NCI-H345 treated with DMSO at 0.1 percent for 48 hours (cell line): ENCODE results near the gene PRR35.

ENCODE experiments used
- DNase-seq: peaks from one replicate; lab custom pipeline; 2025; ENCODE audit not compliant: unreplicated experiment; lab: John Stamatoyannopoulos, UW

Gene PRR35

DNA sequence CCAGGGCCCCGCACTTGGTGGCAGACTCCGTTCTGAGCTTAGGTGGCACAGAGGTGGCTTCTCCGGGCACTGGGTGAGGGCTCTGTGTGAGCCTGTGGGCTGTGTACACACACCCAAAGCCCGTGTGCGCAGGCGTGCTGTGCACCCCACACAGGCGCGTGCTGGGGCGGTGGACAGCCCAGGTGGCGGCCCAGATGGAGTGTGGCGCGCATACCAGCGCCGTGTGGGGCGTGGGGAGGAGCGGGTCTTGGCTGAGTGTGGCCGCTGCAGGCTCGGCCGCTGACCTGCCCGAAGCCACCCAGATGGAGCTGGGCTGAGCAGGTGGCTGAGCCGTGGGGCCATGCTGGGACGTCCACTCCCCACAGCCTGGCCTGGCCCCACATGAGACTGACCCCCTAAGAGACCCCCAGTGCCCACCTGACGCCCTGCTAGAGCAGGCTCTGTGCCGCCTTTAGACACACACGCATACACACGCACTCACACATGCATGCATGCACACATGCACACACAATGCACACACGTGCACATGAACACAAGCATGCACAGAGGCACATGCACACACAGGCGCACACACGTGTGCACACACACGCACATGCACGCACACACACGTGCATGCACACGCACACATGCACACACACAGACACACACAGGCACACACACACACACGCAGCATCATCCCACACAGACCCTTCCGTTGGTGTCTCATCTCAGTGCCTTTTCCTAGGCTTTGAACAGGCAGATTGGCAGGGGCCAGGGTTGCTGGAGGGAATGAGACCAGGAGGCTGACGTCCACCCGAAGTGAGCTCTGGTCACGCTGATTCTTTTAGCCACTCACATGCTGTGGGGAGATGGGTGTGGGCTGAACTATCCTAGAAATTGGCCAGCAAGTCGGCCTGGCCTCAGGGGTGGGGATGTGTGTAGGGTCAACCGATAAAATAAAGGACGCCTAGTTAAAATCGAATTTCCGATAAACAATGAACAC lies 2.1 kb downstream of the PRR35 start:
- no peak for DNase-seq

DNA sequence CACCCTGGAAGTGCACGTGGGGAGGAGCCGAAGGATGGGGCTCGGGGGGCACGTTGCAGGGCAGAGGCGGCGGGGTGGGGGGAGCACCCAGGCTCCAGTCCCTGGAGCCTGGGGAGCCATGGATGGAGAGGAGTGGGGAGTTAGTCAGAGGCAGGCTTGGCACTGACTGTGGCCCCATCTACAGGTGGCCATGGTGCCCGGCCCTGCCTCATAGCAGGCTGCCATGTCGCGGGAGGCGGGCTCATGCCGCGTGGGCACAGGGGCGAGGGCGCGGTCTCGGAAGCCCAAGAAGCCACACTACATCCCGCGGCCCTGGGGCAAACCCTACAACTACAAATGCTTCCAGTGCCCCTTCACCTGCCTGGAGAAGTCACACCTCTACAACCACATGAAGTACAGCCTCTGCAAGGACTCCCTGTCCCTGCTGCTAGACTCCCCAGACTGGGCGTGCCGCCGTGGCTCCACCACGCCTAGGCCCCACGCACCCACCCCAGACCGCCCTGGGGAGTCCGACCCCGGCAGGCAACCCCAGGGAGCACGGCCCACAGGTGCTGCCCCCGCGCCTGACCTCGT lies 3.0 kb downstream of the PRR35 start:
- DNase-seq: no peak

- no peak for DNase-seq
Observed at GRCh38 chr16:564690-565418, 4.7 kb downstream of the PRR35 start.

DNA sequence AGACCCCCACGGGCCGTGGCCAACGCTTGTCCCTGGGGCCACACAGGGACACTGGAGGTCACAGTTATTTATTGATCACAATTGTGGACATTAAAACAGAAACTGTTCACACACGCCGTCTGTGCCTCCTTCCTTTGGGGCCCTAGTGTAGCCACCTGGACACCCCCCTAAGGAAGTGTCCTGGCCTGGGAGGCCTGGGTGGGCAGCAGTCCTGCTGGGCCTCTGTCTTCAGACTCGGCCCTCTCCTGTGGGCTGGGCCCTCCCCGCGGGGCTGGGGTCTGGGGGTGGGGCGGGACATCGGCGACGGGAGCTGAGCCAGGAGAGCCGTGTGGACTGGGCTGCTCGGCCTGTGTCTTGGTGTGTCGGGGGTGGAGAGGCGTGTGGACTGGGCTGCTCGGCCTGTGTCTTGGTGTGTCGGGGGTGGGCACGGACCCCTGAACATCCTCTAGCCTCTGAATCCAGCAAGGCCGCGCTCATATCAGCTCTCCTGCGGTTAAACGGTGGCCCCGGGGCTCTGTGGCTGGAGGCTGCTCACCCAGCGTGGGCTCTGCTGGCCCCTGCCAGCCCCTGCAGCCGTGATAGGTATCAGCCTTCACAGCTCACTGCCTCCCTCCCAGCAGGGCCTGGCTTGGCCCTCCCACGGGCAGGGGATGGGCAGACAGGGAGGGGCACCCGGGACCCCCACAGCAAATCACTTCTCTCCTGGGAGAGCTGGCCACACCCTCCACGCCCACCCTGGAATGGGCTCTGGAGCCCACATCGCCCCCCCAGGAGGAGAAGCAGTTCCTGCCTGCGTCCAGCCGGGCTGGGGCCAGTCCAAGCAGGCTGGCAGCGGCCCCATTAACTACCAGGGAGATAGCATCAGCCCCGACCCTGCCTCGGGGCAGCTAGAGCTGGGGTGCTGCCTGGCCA lies 5.5 kb downstream of the PRR35 start:
- DNase-seq: no peak

DNA sequence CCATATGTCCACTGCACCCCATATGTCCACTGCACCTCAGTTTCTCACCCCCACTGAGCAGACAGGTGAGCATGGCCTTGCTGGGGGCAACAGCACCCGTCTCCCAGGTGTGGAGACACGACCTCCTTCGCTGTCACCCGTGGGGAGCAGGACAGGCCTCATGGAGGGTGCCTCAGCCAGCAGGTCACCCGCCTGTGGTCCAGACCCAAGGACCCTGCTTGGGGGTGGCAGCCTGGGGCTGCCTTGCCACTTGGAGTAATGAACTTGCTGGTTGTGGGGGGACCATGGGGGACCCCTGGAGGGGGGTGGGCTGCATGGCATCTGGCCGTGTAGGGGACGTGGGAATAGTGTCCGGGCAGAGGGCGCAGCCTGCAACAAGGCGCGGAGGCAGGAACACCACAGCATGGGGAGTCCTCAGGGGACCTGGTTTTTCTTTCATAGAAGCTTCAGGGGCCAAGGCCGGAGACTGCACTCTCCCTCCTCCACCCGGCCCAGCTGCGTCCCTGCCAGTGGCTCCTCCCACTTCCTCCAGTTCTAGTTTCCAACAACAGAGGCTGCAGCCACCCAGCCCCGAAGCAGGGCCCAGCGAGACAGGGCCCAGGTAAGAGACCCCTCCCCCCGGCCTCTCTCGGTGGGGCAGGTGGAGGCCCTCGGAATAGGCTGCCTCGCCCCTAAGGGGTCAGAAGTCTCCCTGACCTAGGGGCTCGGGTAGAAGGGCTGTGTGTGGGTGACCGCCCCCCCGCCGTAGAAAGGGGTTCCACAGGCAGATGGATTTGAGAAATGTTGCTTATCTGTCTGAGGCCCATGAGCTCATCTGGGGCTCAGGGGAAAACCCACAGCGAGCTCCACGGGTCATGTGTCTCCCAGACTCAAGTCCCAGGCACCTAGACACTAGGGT lies 6.5 kb downstream of the PRR35 start, which contains the start of gene NHLRC4:
Gene NHLRC4 (plus strand): TSS at position 531 of the 898 bp plus-strand sequence. CDS start 1,043 bp downstream, outside the sequence.
- DNase-seq: no peak

- DNase-seq: no peak
Observed at GRCh38 chr16:567373-568256, 7.4 kb downstream of the PRR35 start.

- DNase-seq: no peak
Observed at GRCh38 chr16:568401-569258, 8.4 kb downstream of the PRR35 start.

- DNase-seq: peak; percentile 46
Observed at GRCh38 chr16:569445-570254, 9.5 kb downstream of the PRR35 start, which contains the start of gene PIGQ. PIGQ (plus strand) TSS chr16:569968; CDS start chr16:574075, 4,107 bp downstream.

DNA sequence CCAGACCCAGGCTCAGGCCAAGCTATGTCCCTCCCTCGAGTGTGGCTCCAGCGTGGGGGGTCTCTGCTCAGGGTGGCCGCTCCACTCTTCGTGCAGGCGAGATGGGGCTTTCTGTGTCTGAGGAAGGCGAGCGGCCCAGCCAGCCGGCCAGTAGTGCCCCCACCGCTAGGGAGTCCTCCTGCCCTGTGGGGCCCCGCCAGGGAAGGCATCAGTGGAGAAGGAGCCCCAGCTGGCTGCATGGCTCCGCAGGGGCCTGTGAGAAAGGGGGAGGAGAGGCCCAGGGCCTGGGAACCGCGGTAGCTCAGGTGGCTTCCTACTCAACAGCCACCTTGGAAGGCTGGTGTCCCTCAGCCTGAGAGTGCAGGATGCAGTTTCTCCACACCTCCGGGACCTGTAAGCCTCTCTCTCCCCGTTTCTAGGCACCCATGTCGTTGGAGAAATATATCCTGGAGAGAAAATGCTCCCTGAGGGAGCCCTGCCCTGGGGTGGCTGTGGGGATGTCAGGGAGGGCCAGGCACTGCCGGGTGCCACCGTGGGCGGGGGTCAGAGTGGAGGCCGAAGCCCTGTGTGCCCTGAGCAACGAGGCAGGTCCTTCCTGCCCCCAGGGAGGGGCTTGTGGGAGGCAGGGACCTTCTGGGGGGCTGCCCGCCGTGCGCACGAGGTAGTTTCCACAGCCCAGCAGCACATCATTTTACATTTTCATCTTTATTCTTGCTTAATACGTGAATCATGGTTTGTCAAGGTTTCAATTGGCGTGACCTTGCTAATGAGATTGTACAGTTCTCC lies 12.9 kb downstream of the PRR35 start:
- no peak for DNase-seq

DNA sequence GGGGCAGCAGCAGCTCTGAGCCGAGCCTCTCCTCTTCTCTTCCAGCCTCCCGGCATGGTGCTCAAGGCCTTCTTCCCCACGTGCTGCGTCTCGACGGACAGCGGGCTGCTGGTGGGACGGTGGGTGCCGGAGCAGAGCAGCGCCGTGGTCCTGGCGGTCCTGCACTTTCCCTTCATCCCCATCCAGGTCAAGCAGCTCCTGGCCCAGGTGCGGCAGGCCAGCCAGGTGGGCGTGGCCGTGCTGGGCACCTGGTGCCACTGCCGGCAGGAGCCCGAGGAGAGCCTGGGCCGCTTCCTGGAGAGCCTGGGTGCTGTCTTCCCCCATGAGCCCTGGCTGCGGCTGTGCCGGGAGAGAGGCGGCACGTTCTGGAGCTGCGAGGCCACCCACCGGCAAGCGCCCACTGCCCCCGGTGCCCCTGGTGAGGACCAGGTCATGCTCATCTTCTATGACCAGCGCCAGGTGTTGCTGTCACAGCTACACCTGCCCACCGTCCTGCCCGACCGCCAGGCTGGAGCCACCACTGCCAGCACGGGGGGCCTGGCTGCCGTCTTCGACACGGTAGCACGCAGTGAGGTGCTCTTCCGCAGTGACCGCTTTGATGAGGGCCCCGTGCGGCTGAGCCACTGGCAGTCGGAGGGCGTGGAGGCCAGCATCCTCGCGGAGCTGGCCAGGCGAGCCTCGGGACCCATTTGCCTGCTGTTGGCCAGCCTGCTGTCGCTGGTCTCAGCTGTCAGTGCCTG lies 14.0 kb downstream of the PRR35 start:
- no peak for DNase-seq

DNA sequence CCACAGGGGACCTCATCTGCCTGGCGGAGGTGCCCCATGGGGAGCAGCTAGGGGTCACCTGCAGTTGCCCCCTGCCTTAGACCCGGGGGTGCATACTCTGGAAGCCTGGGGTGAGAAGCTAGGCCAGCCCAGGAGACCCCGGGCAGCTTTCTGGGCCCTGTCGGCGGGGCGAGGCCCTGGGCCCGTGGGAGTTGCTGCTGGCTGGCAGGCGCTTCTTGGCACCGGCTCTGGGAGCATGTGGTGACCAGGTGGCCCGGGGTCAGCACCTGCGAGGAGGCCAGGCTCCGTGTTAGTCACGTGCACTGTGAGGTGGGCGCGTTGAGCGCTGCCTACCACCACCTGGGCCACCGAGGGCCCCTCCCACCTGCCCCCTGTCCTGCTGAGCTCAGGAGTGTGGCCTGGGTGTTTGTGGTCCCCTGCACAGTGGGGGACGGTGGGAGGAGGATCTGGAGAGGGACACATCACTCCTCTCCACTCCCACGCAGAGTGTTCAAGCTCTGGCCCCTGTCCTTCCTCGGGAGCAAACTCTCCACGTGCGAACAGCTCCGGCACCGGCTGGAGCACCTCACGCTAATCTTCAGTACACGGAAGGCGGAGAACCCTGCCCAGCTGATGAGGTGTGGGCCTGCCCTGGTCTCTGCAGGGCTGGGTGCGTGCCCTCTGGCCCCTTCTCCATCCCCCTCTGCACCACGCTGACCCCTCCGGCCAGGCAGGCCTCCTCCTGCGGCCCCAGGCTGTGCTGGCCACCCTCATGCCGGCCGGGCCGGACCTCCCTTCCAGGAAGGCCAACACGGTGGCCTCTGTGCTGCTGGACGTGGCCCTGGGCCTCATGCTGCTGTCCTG lies 15.4 kb downstream of the PRR35 start:
- no peak for DNase-seq

DNA sequence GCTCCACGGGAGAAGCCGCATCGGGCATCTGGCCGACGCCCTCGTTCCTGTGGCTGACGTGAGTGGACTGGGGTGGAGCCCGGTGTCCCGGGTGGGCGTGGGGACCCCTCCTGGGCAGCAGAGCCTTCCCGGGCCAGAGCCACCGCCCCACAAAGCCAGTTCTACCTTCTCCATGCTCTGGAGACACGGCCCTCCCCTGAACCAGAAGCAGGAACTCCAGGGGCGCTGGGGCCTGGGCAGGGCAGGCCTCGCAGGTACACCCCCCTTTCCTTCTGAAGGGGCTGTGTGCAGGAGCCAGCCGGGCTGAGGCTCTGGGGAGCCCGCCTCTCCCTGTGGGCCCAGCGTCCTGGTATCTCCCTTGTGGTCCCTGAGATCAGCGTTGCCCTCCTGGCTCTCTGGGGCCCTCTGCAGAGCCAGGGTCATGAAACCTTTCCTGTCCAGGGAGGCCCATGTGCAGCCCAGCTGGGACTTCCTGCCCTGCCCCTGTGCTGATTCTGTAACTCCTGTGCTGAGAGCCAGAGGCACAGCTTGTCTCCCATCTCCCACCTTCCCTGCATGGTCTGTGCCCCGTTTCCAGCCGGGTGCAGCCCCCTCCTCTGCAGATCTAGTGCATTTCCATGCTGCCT lies 16.1 kb downstream of the PRR35 start:
- no peak for DNase-seq

- DNase-seq: no peak
Observed at GRCh38 chr16:576823-577201, 16.6 kb downstream of the PRR35 start.

GRCh38 chr16:577796-578195 lies 17.6 kb downstream of the PRR35 start:
- DNase-seq: no peak
